GM23338 (cell line): ENCODE results near the gene PCSK6.
"Not testable (repeated sequence)": the region's sequence is repeated elsewhere in the genome, so short reads cannot be mapped to it uniquely, and the experiment has no call there.

Experiments used
- CREB1 ChIP-seq: fragments of 250-450 bp; sonication (Bioruptor Pico); IDR thresholded peaks from 2 replicates; pipeline ENCODE4 v1.5.0; 2020; ENCODE audit warnings: low read depth, mild to moderate bottlenecking, moderate library complexity
- EZH2 ChIP-seq: fragments of 200-600 bp; sonication (generic); IDR thresholded peaks from one replicate; pipeline ENCODE4 v1.8.0; 2017; ENCODE audit warnings: antibody characterized with exemption, mild to moderate bottlenecking, low read depth; ENCODE audit not compliant: unreplicated experiment
- EZH2phosphoT487 ChIP-seq: fragments of 200-600 bp; sonication (generic); IDR thresholded peaks from one replicate; pipeline ENCODE4 v1.8.1; 2018; ENCODE audit warnings: antibody characterized with exemption; ENCODE audit not compliant: unreplicated experiment
- JUNB ChIP-seq: IDR thresholded peaks from one replicate; pipeline ENCODE4 v1.6.1; 2016; ENCODE audit warnings: antibody characterized with exemption; ENCODE audit not compliant: unreplicated experiment
- NANOG ChIP-seq: IDR thresholded peaks from 2 replicates; pipeline ENCODE4 v1.6.1; 2016; ENCODE audit warnings: antibody characterized with exemption, borderline replicate concordance
- POLR2AphosphoS5 ChIP-seq: IDR thresholded peaks from 2 replicates; pipeline ENCODE4 v1.6.1; 2016; ENCODE audit warnings: antibody characterized with exemption, low read depth
- ZNF114 ChIP-seq: fragments of 250-450 bp; sonication (Bioruptor Pico); IDR thresholded peaks from 2 replicates; pipeline ENCODE4 v1.5.0; 2020; ENCODE audit warnings: mild to moderate bottlenecking, moderate library complexity
- TF ChIP-seq, protein P1 (sequence below), 2 experiments: fragments of 200-600 bp in 1 of 2; sonication (generic) in 1 of 2; conservative IDR thresholded peaks; 2 replicates each; pipeline versions ENCODE4 v1.5.1 to v1.6.1; 2016 to 2017; ENCODE audit warnings: antibody characterized with exemption in 2 of 2, low read depth in 2 of 2, mild to moderate bottlenecking in 2 of 2, moderate library complexity in 1 of 2
- TF ChIP-seq, protein P2 (sequence below): IDR thresholded peaks from one replicate; pipeline ENCODE4 v1.6.1; 2018; ENCODE audit warnings: antibody characterized with exemption; ENCODE audit not compliant: unreplicated experiment
- TF ChIP-seq, protein P3 (sequence below): IDR thresholded peaks from 2 replicates; pipeline ENCODE4 v1.6.1; 2016; ENCODE audit warnings: antibody characterized with exemption

DNA sequence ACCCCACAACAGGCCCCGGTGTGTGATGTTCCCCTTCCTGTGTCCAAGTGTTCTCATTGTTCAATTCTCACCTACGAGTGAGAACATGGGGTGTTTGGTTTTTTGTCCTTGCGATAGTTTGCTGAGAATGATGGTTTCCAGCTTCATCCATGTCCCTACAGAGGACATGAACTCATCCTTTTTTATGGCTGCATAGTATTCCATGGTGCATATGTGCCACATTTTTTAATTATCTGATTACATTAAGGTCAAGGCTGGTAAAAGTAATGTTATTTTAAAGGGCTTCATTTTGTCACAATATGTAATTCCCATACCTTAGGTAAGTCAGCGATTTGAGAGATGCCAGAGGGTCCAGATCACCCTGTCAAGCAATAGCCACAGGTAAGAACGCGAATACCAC, 202.2 kb downstream of the PCSK6 start:
- TF ChIP-seq, protein P1, sequence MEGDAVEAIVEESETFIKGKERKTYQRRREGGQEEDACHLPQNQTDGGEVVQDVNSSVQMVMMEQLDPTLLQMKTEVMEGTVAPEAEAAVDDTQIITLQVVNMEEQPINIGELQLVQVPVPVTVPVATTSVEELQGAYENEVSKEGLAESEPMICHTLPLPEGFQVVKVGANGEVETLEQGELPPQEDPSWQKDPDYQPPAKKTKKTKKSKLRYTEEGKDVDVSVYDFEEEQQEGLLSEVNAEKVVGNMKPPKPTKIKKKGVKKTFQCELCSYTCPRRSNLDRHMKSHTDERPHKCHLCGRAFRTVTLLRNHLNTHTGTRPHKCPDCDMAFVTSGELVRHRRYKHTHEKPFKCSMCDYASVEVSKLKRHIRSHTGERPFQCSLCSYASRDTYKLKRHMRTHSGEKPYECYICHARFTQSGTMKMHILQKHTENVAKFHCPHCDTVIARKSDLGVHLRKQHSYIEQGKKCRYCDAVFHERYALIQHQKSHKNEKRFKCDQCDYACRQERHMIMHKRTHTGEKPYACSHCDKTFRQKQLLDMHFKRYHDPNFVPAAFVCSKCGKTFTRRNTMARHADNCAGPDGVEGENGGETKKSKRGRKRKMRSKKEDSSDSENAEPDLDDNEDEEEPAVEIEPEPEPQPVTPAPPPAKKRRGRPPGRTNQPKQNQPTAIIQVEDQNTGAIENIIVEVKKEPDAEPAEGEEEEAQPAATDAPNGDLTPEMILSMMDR (conservative IDR thresholded peaks at IDR 0.05; ENCODE audit: low read depth in 2 of 2) = not testable (repeated sequence)
- not testable (repeated sequence) for TF ChIP-seq EZH2; POLR2AphosphoS5; CREB1; JUNB; EZH2phosphoT487; NANOG; ZNF114 (CRISPR knock-in tag)
- TF ChIP-seq, protein P2, sequence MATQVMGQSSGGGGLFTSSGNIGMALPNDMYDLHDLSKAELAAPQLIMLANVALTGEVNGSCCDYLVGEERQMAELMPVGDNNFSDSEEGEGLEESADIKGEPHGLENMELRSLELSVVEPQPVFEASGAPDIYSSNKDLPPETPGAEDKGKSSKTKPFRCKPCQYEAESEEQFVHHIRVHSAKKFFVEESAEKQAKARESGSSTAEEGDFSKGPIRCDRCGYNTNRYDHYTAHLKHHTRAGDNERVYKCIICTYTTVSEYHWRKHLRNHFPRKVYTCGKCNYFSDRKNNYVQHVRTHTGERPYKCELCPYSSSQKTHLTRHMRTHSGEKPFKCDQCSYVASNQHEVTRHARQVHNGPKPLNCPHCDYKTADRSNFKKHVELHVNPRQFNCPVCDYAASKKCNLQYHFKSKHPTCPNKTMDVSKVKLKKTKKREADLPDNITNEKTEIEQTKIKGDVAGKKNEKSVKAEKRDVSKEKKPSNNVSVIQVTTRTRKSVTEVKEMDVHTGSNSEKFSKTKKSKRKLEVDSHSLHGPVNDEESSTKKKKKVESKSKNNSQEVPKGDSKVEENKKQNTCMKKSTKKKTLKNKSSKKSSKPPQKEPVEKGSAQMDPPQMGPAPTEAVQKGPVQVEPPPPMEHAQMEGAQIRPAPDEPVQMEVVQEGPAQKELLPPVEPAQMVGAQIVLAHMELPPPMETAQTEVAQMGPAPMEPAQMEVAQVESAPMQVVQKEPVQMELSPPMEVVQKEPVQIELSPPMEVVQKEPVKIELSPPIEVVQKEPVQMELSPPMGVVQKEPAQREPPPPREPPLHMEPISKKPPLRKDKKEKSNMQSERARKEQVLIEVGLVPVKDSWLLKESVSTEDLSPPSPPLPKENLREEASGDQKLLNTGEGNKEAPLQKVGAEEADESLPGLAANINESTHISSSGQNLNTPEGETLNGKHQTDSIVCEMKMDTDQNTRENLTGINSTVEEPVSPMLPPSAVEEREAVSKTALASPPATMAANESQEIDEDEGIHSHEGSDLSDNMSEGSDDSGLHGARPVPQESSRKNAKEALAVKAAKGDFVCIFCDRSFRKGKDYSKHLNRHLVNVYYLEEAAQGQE = not testable (repeated sequence)
- TF ChIP-seq, protein P3, sequence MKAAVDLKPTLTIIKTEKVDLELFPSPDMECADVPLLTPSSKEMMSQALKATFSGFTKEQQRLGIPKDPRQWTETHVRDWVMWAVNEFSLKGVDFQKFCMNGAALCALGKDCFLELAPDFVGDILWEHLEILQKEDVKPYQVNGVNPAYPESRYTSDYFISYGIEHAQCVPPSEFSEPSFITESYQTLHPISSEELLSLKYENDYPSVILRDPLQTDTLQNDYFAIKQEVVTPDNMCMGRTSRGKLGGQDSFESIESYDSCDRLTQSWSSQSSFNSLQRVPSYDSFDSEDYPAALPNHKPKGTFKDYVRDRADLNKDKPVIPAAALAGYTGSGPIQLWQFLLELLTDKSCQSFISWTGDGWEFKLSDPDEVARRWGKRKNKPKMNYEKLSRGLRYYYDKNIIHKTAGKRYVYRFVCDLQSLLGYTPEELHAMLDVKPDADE = not testable (repeated sequence)
